ENCODE measurements around the gene SSH3.

Gene SSH3, protein sequence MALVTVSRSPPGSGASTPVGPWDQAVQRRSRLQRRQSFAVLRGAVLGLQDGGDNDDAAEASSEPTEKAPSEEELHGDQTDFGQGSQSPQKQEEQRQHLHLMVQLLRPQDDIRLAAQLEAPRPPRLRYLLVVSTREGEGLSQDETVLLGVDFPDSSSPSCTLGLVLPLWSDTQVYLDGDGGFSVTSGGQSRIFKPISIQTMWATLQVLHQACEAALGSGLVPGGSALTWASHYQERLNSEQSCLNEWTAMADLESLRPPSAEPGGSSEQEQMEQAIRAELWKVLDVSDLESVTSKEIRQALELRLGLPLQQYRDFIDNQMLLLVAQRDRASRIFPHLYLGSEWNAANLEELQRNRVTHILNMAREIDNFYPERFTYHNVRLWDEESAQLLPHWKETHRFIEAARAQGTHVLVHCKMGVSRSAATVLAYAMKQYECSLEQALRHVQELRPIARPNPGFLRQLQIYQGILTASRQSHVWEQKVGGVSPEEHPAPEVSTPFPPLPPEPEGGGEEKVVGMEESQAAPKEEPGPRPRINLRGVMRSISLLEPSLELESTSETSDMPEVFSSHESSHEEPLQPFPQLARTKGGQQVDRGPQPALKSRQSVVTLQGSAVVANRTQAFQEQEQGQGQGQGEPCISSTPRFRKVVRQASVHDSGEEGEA

DNA sequence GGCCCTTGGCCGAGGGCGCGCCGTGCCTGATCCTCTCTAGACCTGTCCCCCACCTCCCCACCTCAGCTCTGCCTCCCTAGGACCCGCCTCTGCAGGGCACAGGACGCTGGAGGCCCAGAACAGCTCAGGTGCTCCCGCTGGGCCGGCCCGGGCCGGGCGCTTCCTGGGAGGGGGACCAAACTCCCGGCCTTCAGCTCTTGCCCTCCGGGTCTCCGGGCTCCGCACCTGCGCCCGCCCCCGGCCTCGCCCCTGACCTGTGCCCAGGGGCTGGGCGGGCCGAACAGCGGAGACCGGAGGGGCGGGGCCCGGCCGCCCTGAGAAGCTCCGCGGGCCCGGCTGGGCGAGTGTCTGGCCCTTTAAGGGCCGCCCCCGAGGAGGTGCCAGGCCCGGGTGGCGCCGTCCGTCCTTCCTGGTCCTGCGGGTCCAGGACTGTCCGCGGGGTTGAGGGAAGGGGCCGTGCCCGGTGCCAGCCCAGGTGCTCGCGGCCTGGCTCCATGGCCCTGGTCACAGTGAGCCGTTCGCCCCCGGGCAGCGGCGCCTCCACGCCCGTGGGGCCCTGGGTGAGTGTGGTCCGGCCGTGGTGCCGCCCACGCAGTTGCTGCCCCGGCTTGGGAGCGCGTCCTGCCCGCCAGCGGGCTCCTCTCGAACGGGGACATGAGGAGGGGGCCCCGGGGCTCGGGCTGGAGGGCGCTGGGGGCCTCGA lies at the start of gene SSH3:
SSH3 (plus strand) TSS at position 399 of the 703 bp plus-strand sequence; CDS start at position 495, 96 bp downstream.
- DNase-seq (ENCODE audit: low spot score): peak; percentile 87

DNA sequence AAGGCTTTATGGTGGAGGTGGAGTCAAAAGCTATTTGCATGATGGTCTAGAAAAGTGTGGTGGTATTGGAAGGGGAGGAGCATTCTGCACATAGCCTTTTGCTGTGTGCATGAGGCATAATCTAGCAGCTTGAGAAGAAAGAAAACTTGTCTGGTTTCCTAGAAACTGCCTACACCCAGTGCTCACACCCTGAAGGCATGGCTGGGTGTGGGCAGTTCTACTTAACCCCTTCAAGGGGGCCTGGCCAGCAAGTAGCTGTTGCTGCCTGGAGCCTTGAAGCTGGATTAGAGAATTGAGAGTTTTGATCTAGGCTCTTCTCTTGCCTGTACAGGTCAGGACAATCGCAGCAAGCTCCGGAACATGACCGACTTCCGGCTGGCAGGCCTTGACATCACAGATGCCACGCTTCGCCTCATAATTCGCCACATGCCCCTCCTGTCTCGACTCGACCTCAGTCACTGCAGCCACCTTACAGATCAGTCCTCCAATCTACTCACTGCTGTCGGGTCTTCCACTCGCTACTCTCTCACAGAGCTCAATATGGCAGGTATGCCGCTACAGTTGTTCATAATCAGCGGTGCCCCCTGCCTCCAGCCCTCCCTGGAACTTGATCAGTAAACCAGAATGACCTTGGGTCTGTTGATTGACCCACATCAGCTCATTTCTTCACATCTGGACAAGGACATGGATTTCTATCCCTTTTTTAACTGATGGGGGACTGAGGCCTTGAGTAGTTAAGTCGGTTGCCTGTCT lies 49.3 kb upstream of the SSH3 start:
- no peak for DNase-seq (ENCODE audit: low spot score)

DNA sequence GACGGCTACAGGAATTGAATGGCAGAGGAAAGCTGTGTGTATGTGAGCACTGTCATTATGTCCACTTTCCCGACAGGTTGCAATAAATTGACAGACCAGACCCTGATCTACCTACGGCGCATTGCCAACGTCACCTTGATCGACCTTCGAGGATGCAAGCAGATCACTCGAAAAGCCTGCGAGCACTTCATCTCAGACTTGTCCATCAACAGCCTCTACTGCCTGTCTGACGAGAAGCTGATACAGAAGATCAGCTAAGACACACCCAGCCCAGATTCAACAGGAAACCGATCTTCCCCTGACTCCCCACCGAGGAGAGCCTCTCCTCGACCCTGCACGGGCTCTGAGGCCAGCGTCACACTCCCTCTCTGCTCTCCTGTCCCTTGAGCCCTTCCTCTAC lies 48.5 kb upstream of the SSH3 start:
- DNase-seq (ENCODE audit: low spot score): no peak

DNA sequence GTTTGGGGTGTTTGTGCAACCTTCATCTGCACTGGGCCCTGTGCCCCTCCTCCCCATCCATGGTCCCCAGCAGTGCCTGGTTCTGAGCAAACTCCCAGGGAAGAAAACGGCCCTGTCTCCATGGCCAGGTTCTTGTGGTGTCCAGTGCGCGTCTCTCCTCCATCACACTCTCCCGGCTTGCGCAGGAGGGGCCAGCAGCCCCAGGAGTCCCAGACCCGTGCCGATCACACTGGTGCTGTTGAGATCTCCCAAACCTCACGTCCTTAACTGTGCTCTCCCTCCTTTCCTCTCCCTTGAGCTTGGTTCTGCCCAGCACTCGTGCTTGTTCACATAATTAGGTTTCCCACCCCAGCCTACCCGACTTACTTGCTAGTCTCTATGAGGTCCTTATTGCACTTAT lies 48.0 kb upstream of the SSH3 start:
- no peak for DNase-seq (ENCODE audit: low spot score)

DNA sequence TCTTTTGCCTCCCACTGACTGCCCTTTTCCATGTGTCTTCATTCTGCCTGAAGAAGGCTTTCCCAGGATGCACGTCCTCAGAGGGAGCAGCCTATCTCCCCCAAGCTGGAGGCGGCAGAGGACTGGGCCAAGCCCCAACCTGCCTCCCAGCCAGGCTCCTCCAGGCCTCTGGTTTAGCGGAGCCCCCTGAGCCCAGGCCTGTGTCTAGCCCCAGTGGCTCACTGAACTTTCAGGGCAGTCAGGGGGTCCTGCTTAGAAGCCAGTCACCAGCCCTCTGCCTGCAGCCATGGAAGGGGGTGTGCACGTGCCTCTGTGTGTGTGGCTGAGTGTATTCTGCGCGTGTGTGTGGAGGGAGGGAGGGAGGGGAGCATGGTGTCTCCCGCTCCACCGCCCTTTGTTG lies 47.5 kb upstream of the SSH3 start:
- DNase-seq (ENCODE audit: low spot score): no peak

DNA sequence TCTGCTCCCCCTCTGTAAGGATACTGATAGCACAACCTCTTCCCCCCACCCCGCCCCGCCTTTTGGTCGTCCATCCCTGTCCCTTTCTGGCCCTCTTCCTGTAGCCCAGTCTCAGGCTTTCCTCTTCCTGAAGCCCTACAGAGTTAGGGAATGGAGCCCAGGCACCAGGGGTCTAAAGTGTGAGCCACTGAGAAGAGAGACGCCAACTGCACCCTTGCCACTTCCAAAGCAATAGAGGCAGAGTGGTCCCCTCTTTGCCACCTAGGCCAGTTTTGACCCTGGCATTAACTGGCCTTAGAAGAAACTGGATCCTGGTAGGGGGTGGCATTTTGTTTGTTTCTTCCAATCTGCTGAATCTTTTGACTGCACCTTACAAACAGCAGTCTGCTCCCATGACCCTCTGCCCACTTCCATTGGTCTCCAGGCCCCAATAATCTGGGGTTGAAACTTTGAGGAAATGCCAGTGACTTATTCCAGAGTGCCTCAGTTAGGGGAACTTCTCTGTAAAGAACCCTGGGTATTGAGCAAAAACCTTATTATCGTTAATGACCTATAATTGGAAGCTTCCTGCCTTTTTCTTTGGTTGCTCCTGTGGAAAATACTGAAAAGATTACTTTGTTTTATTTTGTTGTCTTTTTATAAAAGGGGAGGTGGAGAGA lies 46.7 kb upstream of the SSH3 start:
- DNase-seq (ENCODE audit: low spot score): no peak

DNA sequence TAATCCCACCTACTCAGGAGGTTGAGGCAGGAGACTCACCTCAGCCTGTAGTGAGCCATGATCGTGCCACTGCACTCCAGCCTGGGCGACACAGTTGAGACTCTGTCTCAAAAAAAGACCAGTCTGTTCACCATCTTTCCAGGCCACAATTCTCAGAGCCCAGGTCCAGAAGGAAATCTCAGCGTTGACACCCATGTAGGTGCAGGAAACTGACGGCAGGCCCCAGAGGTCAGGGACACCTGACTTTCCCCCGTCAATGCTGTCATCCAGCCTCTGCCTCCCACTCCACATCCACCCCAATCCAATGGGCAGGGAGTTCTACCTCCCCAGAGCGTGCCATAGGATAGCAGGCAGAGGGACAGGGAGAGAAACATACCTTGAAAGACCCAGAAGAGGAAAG lies 42.9 kb upstream of the SSH3 start:
- no peak for DNase-seq (ENCODE audit: low spot score)

DNA sequence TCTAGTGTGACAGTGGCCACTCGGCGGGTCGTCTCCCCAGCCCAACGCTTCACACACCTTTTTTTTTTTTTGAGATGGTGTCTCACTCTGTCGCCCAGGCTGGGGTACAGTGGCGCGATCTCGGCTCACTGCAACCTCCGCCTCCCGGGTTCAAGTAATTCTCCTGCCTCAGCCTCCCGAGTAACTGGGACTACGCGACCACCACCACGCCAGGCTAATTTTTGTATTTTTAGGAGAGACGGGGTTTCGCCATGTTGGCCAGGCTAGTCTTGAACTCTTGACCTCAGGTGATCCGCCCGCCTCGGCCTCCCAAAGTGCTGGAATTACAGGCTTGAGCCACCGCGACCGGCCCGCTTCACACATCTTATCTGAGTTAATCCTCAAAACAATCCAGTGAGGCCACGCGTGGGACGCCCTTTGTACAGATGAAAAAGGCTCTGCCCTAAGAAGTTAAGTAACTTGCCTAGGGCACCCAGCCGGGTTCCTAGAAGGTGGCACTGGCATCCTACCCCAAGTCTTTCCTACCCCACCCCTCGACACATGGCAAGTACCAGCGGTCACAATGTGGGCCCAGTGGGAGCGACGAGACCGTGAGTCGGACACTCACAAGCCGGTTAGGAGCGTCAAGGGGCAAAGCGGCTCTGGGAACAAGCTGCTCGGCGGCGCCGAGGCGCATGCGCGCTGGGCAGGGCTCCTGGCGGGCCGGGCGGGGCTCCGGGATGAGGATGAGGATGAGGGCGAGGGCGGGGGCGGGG lies 42.3 kb upstream of the SSH3 start:
- DNase-seq (ENCODE audit: low spot score): peak; percentile 93

DNA sequence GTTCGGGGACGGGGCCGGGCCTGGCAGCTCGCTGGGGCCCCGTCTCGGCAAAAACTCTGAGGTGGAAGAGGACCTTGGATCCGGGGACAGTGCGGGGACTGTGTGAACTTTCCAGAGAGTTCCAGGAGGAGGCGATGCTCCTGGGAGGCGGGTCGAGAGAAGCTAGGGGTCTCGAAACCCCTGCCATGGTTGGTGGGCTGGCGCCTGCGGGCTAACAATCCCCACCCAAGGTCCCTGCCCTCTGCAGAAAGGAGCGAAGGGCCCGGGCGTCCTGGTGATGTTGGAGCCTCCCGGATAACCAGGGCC lies 41.7 kb upstream of the SSH3 start:
- no peak for DNase-seq (ENCODE audit: low spot score)

DNA sequence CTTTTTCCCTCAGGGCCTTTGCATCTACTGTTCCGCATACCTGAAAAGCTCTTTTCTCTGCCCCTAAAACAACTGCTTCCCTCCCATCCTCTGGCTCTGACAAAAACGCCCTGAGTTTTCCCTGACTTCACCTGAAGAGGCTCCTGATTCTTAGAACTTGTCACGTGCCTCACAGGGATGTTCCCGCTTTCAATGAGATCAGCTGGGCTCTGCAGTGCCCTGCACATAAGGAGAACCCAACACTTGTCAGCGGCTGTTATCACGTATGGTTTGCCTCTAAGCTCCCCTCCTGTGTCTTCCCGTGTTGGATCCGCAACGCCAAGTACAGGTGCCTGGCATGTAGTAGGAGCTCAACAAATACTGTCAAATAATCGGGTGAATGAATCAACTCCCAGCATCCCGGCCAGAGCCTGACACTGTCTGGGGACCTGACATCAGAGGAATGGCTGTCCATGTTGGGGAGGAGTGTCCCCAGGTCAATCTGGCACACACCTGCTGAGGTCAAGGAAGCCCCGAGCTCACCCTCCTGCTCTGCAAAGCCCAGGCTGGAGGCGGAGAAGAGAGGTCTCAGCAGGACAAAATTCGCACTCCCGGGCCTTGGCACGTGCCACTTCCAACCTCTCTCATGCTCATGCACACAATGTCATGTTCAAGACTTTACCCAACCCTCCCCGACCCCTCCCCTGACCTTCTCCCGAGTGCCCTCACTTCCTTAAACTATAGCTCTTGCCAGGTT lies 41.2 kb upstream of the SSH3 start:
- no peak for DNase-seq (ENCODE audit: low spot score)

DNA sequence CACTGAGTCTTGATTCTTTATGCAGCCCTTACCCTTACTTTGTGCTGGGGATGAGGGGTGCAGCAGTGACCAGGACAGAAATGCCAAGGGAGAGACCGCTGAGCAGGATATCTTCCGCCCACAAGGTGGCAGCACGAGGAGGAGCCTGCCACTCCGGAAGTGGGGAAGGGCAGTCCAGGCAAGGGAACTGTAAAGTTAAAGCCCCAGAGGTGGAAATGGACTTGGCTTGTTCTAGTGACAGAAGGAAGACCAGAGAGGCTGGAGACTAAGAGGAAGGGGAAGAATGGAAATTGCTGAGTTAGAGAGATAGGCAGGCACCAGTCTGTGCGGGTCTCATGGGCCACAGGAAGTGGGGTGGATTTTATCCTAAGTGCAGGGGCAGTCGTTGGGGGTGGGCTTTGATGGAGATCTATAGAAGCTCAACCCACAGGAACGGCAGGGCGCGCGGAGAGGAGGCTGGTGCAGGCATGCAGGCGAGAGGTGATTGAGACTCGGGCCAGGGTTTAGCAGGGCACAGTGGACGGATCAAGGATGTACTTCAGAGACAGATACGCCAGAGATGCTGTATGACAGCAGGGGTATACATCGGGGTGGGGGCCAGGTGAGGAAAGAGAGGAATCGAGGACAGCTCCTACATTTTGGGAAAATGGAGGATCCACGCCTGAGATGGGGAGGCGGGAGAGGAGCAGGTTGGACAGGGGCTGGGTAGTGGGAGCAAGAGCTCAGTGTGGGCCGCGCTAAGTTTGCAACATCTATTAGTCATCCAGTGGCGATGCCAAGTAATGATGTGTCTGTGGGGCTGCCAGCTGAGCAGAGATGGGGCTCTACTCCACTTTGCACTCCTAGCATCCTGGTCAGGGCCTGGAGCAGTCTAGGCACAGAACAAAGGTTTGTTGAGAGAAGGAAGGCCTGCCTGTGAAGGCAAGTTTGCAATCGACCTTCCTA lies 40.3 kb upstream of the SSH3 start:
- DNase-seq (ENCODE audit: low spot score): peak; percentile 89

DNA sequence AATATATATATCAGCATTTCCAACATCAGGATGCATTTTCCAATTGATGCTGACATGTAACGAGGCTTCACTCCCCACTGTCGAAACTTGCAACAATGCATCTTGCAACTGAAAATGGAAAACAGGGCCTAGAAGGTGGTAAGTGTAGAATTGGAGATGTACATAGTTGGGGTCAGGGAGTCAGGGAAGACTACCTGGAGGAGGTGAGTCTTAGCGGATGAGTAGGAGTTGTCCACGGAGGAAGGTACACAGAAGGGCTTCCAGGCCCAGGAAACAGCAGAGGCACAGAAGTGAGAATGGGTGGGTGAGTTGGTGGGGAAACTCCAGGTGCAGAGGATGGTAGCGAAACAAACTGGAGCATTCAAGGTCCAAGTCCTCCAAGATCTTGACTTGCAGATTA lies 39.1 kb upstream of the SSH3 start:
- DNase-seq (ENCODE audit: low spot score): no peak

DNA sequence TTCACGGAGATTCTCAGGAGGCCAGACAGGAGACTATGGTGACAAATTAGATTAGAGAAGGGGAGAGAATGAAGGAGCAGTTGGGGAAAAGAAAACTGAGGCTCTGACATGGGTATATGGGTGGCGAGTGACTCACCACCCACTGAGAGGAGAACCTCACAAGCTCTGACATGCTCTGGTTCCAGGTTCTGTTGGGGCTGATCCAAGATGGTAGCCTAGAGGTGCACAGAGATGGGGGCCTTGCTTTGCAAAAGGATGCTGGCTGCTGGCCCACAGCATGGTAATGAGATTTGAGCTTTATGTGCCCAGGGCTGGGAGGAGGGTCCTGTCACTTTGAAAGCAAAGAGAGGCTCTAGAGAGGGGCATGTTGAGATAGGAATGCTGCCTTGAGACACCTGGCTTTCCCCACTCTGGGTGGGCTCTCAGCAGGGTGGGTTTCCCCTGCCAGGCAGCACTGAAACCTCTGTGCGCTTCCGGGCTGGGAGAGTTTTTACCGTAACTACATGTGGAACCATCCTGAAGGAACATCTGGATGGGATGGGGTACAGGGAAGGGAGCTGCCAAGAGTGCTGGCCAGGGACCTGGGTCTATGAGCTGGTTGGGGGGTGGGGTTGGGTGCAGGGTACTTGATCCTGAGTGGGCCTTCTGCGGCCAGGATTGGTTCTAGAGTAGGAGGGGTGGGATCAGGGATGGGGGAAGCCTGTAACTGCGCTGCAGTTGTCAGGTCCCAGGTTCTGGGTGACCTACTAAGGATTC lies 38.3 kb upstream of the SSH3 start:
- no peak for DNase-seq (ENCODE audit: low spot score)

DNA sequence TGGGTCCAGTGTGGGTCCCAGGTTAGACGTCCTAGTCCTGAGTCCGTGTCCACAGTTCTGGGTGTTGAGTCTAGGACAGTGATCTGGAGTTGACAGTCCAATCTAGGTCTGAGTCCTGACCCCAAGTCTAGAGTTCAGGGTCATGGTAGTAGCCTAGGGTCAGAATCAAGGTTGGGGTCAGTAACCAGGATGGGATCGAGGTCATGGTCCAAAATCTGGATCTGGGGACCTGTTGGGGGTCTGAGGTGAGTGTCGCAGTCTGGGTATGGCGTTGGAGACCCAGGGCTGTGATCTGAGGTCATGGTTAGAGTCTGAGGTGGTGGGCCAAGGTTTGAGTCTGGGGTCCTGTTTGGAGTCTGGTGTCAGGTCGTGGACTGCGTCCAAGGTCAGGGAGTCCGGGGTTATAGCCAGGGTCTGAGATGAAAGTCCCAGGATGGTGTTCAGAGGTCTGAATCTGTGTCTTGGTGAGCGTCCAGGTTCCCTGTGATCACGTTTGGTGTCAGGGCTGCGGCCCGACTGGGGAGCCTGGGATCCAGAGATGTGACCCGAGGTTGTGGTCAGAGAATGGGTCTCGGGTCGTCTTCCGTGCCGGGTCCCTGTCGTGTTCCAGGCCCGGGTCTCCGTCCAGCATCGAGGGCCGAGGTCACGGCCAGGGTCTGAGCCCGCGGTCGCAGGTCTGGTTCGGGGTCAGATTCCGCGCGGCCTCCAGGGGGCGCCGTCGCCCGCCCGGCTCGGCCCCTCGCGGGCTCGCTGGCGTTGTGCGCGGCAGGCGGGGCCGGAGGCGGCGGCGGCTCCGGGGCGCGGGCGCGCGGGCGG lies 37.5 kb upstream of the SSH3 start:
- DNase-seq (ENCODE audit: low spot score): peak; percentile 94

DNA sequence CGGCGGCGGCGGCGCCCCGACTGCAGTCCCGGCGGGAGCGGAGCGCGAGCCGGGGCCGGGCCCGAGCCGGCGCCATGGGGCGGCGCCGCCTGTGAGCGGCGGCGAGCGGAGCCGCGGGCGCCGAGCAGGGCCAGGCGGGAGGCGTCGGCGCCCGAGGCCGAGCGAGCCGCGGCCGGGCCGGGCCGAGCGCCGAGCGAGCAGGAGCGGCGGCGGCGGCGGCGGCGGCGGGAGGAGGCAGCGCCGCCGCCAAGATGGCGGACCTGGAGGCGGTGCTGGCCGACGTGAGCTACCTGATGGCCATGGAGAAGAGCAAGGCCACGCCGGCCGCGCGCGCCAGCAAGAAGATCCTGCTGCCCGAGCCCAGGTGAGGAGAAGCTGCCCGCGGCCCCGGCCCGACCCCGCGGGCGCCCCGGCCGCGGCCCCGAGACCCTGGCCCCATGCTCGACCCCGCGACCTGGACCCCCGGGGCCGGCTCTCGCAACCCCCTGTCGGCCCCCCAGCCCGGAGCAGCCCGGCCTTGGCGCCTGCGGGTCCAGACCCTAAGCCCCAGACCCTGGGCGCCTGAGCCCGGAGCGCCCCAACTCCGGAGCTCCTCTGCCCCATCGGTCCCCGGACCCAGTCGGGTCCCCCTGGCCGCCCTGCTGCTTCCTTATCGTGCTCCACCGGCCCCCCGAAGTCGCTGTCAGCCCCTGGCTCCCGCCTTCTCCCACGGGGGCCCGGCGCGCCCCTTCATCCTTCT lies 36.7 kb upstream of the SSH3 start, which contains the start of gene GRK2:
GRK2 (plus strand) TSS at position 25 of the 739 bp plus-strand sequence; CDS start at position 252, 227 bp downstream.
- DNase-seq (ENCODE audit: low spot score): peak; percentile 77

DNA sequence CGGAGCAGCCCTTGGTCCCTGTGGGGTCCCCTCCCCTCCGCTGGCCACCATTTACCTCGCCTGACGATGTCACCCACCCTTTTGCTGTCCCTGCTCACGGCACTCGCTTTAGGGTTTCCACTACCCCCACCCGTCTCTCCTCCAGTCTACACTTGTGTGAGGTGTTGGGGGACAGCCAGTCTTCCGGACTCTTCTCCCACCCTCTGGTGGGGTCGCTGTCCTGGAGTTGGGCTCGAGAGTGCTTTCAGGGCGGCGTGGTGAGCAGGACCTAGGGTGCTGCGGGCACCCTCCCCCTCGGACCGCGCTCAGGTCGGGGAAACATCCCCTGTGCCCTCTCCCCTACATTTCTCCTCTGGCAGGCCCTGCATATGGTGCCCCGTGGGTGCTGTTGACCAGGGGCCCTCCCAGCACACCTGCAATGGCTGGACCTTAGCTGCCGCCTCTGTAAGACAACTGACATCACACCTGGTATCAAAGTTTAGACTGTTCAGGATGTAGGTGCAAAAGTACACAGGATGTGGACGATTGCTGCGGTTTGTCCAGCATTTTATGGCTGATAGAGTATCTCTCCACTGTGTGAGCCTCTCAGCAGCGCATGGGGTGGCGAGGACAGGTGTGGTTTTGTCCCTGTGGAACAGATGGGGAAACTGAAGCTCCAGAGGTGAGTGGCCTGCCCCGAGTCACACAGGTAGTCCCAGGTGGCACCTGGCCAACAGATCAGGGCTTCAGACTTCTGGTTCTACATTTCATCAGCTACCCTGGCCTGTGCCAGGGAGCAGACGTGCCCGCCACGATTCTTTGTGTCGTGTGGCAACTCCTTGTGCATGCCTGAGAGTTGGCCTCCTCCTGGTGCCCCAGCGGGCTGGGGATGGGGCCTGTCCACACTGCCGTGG lies 35.9 kb upstream of the SSH3 start:
- no peak for DNase-seq (ENCODE audit: low spot score)
